Myocyte (in vitro differentiated cells): Measurements from ENCODE around the gene ATG4B. TPM values are rescaled to one million over a fixed set of nuclear protein-coding genes. Genes with fewer than 3 reads are reported as not detected.

Experiments
- DNase-seq: peaks from one replicate; pipeline ENCODE4 v3.0.0-alpha.2; 2012; ENCODE audit warnings: low read depth
- total RNA-seq: library from RNA; depleted of rRNA; stranded (reverse); fragments of >200 nt; gene quantifications from 2 replicates; pipeline ENCODE4 v1.2.3, GENCODE V29; 2014

Gene ATG4B
- total RNA-seq, 1 donor from 2014 or later = 95.2 TPM

- peak; percentile 11 for DNase-seq
Observed at GRCh38 chr2:241637795-241638660, 535 bp downstream of the ATG4B start.

DNA sequence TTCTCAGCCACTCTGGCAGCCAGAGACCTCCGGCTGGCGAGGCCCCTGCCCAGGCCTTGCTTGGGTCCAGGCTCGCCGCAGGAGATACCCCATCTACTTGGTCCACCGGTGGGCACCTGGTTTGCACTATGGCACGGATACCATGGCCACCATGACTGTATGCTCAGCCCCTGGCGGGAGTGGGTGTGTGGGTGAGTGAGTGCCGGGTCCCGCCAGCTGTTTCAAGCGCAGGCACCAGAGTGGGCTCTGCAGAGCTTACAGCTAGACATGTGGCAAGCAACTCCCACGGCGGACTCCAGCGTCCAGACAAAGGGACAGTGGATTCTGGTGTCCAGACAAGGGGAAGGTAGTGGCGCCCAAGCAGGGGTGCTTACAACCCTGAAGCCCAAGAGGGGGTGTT, 1.4 kb downstream of the ATG4B start:
- no peak for DNase-seq

GRCh38 chr2:241639385-241639784, 1.9 kb downstream of the ATG4B start:
- DNase-seq = no peak

GRCh38 chr2:241640165-241640795, 2.8 kb downstream of the ATG4B start:
- DNase-seq = no peak

GRCh38 chr2:241641631-241642030, 4.1 kb downstream of the ATG4B start:
- peak; percentile 93 for DNase-seq

- no peak for DNase-seq
Observed at GRCh38 chr2:241645056-241645914, 7.8 kb downstream of the ATG4B start.

GRCh38 chr2:241645915-241646645, 8.6 kb downstream of the ATG4B start:
- DNase-seq = no peak

DNA sequence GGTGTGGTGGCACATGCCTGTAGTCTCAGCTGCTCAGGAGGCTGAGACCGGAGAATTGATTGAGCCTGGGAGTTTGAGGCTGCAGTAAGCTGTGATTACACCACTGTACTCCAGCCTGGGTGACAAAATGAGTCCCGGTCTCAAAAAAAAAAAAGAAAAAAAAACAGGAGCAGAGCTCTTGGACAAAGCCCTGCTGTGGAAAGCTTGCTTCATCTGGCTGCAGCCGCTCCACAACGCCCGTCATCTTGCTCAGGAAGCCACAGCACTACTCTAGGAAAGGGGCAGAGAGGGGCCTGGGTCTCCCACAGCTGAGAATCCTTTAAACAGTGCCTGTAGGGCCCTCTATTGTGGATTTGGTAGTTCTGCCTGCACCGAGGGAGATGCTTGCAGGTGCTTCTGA, 11.0 kb downstream of the ATG4B start:
- DNase-seq = no peak

DNA sequence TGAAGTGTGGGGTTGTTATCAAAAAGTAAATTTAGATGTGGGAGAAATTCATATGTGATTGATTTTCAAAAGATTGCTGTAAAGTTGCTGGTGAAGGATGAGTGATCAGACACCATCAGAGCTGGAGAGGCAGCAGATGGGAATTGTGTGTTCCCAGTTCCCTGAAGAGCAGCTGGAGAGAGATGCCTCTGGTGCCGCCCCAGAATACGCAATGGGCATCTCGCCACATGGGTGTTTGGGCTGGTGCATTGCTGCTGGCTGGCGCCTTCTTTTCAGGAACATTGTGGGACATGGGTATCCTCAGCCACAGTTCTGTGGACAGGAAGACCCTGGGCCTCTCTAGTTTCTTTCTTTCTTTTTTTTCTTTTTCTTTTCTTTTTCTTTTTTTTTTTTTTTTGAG, 11.9 kb downstream of the ATG4B start:
- DNase-seq = peak; percentile 74

DNA sequence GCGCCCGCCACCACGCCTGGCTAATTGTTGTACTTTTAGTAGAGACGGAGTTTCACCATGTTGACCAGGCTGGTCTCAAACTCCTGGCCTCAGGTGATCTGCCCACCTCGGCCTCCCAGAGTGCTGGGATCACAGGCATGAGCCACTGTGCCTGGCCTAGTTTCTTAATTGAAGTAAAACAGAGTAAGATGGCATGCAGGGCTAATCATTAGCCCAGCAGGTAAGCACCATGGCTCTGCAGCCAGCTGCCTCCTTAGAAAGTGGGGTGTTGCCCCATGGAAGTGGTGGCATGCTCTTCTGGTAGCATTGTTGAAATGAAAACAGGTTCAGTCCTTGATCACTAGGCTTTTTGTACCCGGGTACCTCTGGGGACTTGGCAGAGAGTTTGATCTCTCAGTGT, 12.4 kb downstream of the ATG4B start:
- no peak for DNase-seq

DNA sequence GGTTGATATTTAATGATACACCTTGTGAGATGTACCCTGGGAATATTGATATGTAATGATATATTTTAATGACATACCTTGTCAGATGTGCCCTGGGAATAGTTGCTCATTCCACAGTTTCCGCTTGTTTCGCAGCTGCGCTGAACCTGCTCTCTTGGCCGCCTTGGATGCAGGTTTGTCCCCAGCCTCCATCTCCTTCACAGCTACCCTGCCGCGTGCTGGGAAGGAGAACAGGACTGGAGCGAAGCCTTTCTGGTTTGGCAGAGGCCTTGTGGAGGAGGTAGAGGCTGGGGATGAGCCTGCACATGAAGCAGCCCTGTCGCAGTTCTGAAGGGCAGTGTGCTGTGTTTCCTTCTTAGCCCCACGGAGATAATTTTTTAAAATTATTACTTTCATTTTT, 14.6 kb downstream of the ATG4B start:
- DNase-seq = no peak

DNA sequence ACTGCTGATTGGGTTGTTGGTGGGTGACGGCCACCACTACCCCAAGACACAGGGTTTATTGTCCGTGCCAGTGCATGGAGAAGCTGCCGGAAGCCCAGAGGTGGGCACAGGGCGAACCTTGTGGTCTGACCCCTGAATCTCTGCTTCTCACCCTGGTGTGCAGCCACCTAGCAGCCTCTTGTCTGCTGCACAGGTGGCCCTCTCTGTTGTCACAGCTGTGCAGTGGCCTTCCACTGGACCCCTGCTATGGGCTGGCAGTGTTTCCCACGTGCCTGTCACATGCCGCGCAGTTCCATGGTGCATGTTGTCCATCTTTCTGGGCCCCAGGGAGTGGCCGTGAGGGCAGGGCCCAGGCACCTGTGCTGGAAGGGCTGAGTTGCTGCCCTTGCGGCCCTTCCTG, 15.2 kb downstream of the ATG4B start:
- no peak for DNase-seq

- no peak for DNase-seq
Observed at GRCh38 chr2:241653210-241653750, 15.8 kb downstream of the ATG4B start.

DNA sequence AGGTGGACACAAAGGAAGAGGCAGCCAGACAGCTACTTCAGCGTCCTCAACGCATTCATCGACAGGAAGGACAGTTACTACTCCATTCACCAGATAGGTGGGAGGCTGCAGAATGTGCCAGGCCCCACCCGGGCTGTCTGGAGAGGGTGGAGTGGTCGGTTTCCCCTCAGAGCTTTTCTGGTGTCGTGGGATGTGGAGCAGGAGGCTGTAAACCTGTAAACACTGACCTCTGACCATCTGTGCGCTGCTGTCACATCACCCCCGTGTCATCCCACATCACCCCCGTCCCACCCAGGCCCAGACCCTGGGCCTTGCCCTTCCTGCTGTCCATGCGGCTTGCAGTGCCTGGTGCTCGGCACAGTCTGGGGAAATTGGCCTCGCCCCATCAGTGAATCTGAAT, 17.1 kb downstream of the ATG4B start:
- DNase-seq = no peak

GRCh38 chr2:241655516-241656189, 18.2 kb downstream of the ATG4B start:
- peak; percentile 12 for DNase-seq

- DNase-seq = no peak
Observed at GRCh38 chr2:241656190-241656741, 18.8 kb downstream of the ATG4B start.

DNA sequence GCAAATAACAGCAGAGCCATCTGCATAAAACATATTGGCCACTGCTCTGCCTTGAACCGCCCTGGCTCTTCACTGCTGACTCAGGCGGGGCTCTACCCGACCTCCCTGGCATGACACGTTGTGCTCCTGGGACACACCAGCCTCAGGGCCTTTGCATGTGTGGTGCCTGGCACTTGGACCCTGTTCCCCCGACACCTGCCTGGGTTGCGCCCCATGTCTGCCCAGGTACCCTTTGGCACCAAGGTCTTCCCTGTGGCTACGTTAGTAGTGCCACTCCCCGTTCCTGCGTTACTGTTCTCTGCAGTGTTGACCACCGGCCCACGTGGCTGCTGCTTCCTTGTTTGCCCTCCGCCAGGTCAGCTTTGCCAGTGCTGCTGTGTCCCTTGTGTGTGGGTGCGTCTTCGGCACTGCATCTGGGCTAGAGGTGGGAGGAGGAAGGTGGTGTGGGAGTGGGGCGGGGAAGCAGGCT, 20.3 kb downstream of the ATG4B start:
- no peak for DNase-seq

DNA sequence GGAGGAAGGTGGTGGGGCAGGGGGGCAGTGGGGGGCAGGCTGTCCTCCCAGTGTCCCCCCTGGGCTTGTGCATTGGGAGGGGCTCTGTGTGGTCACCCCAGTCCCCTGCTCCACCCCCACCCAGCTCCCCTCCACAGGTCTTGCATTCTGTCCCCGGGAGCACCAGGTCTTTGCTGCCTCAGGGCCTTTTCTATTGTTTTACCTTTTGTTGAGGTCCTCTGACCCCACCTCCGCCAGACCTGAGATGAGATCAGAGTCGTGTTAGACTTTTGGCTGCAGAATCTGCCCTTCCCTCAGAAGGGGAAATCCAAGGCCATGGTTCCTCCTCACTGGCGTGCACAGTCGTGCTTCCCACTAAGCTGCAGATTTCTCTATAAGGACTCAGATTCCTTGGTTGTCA, 20.8 kb downstream of the ATG4B start:
- no peak for DNase-seq

- DNase-seq = peak; percentile 78
Observed at GRCh38 chr2:241659150-241659739, 21.8 kb downstream of the ATG4B start.
